Neural progenitor cell (in vitro differentiated cells): ENCODE measurements around the gene ODC1. TPM values are rescaled to one million over a fixed set of nuclear protein-coding genes. Genes with fewer than 3 reads are reported as not detected.
A peak's percentile ranks its signal among the peaks of the same experiment; 100 is the strongest.

Experiments
- DNase-seq: peaks from one replicate; pipeline ENCODE4 v3.0.0-alpha.2; 2016; ENCODE audit warnings: low spot score
- H2AFZ ChIP-seq: fragments of 200-600 bp; sonication (generic); replicated peaks from 2 replicates; pipeline ENCODE4 v1.6.1; 2016; ENCODE audit warnings: antibody characterized with exemption
- H3F3A ChIP-seq: fragments of 200-600 bp; sonication (generic); 2 replicates; pipeline ENCODE4 v1.6.1; 2016; ENCODE audit warnings: antibody characterized with exemption, low read depth
- H3K27ac ChIP-seq: fragments of 200-600 bp; sonication (generic); 2 replicates; pipeline ENCODE4 v1.5.1; 2016; ENCODE audit warnings: mild to moderate bottlenecking
- H3K27me3 ChIP-seq: fragments of 200-600 bp; sonication (generic); 2 replicates; pipeline ENCODE4 v1.6.1; 2016; ENCODE audit warnings: mild to moderate bottlenecking, moderate library complexity
- H3K36me3 ChIP-seq: fragments of 200-600 bp; sonication (generic); 2 replicates; pipeline ENCODE4 v1.5.1; 2016
- H3K4me1 ChIP-seq: fragments of 200-600 bp; sonication (generic); 2 replicates; pipeline ENCODE4 v1.6.1; 2016; ENCODE audit warnings: mixed run types
- H3K4me2 ChIP-seq: fragments of 200-600 bp; sonication (generic); 2 replicates; pipeline ENCODE4 v1.6.1; 2016
- H3K4me3 ChIP-seq: fragments of 200-600 bp; sonication (generic); 2 replicates; pipeline ENCODE4 v1.5.1; 2016
- H3K79me2 ChIP-seq: fragments of 200-600 bp; sonication (generic); 2 replicates; pipeline ENCODE4 v1.6.1; 2016; ENCODE audit warnings: low read depth
- H3K9ac ChIP-seq: fragments of 200-600 bp; sonication (generic); 2 replicates; pipeline ENCODE4 v1.6.1; 2016
- H3K9me3 ChIP-seq: fragments of 200-600 bp; sonication (generic); 2 replicates; pipeline ENCODE4 v1.5.1; 2016; ENCODE audit warnings: low read depth
- H4K20me1 ChIP-seq: fragments of 200-600 bp; sonication (generic); 2 replicates; pipeline ENCODE4 v1.6.1; 2016; ENCODE audit warnings: low read depth
- H3K27ac Mint-ChIP-seq: 3 replicates; pipeline ENCODE4 v1.8.0; 2021; ENCODE audit warnings: mixed read lengths
- H3K27me3 Mint-ChIP-seq: 2 replicates; pipeline ENCODE4 v1.8.0; 2022; ENCODE audit warnings: low read depth, mild to moderate bottlenecking, inconsistent platforms, moderate library complexity, mixed read lengths; ENCODE audit not compliant: insufficient read depth
- H3K36me3 Mint-ChIP-seq: 3 replicates; pipeline ENCODE4 v1.8.0; 2021; ENCODE audit warnings: mixed read lengths
- H3K4me1 Mint-ChIP-seq: 3 replicates; pipeline ENCODE4 v1.8.0; 2021; ENCODE audit warnings: mixed read lengths
- H3K4me3 Mint-ChIP-seq: 3 replicates; pipeline ENCODE4 v1.8.0; 2021; ENCODE audit warnings: mild to moderate bottlenecking, moderate library complexity, mixed read lengths
- H3K9me3 Mint-ChIP-seq: 3 replicates; pipeline ENCODE4 v1.8.0; 2020; ENCODE audit warnings: mixed read lengths
- CTCF ChIP-seq: fragments of 200-600 bp; sonication (generic); IDR thresholded peaks from 2 replicates; pipeline ENCODE4 v1.5.1; 2017; ENCODE audit warnings: antibody characterized with exemption, mild to moderate bottlenecking
- EZH2 ChIP-seq: fragments of 200-600 bp; sonication (generic); IDR thresholded peaks from 2 replicates; pipeline ENCODE4 v1.6.1; 2017; ENCODE audit warnings: antibody characterized with exemption, mild to moderate bottlenecking, moderate library complexity
- EZH2phosphoT487 ChIP-seq: fragments of 200-600 bp; sonication (generic); IDR thresholded peaks from 2 replicates; pipeline ENCODE4 v1.6.1; 2017; ENCODE audit warnings: antibody characterized with exemption
- total RNA-seq: library from RNA; depleted of rRNA; stranded (reverse); fragments of >200 nt; gene quantifications from 2 replicates; pipeline ENCODE4 v1.2.3, GENCODE V29; 2015; ENCODE audit warnings: low replicate concordance

ODC1 gene
- total RNA-seq, 1 donor from 2014 or later: 437 TPM

GRCh38 chr2:10428924-10429323 is 19.2 kb downstream of the ODC1 start:
- Histone ChIP-seq H3K4me3 (no peak overlapping the region), H4K20me1 (no peaks in the 10 kb centered on the region), H3K79me2 (no peaks in the 10 kb centered on the region), H3K4me1 (peaks cover 13% of the 10 kb centered on the region), H3K9ac (no peak overlapping the region), H3K27me3 (peaks cover 19% of the 10 kb centered on the region), H3K27ac (no peak overlapping the region), H3K36me3 (no peaks in the 10 kb centered on the region), H3F3A (no peaks in the 10 kb centered on the region), H3K9me3 (no peaks in the 10 kb centered on the region), H2AFZ (no peak overlapping the region), H3K4me2 (no peak overlapping the region)
- Mint-ChIP-seq H3K4me3 (no peak overlapping the region), H3K36me3 (no peaks in the 10 kb centered on the region), H3K27me3 (peaks cover 8% of the 10 kb centered on the region), H3K27ac (peak overlapping the region; percentile 72), H3K9me3 (no peaks in the 10 kb centered on the region), H3K4me1 (peaks cover 38% of the 10 kb centered on the region)
- DNase-seq: no peak
- TF ChIP-seq EZH2 (no peak), EZH2phosphoT487 (no peak), CTCF (no peak)

- no peaks in the 10 kb centered on the region for H4K20me1 ChIP-seq
- peaks cover 19% of the 10 kb centered on the region for H3K27me3 ChIP-seq
- Mint-ChIP-seq H3K27me3 (peaks cover 6% of the 10 kb centered on the region), H3K36me3 (no peaks in the 10 kb centered on the region), H3K27ac (peak overlapping the region; percentile 72), H3K4me3 (no peak overlapping the region), H3K4me1 (peaks cover 35% of the 10 kb centered on the region), H3K9me3 (no peaks in the 10 kb centered on the region)
- peaks cover 13% of the 10 kb centered on the region for H3K4me1 ChIP-seq
- no peak overlapping the region for H3K4me3 ChIP-seq
- H3K9ac ChIP-seq: no peak overlapping the region
- H3K79me2 ChIP-seq: no peaks in the 10 kb centered on the region
- no peaks in the 10 kb centered on the region for H3K9me3 ChIP-seq
- H2AFZ ChIP-seq: no peak overlapping the region
- no peak overlapping the region for H3K4me2 ChIP-seq
- DNase-seq: no peak
- no peaks in the 10 kb centered on the region for H3K36me3 ChIP-seq
- H3K27ac ChIP-seq: no peak overlapping the region
- TF ChIP-seq CTCF (no peak), EZH2 (no peak), EZH2phosphoT487 (no peak)
- H3F3A ChIP-seq: no peaks in the 10 kb centered on the region
These were observed 19.8 kb downstream of the ODC1 start for GRCh38 chr2:10428355-10428754.

- H4K20me1 ChIP-seq: no peaks in the 10 kb centered on the region
- H3K27me3 ChIP-seq: peaks cover 15% of the 10 kb centered on the region
- H3K9me3 Mint-ChIP-seq: no peaks in the 10 kb centered on the region
- H3K4me1 ChIP-seq: peaks cover 13% of the 10 kb centered on the region
- H3K9me3 ChIP-seq: no peaks in the 10 kb centered on the region
- no peaks in the 10 kb centered on the region for H3K79me2 ChIP-seq
- H3K27me3 Mint-ChIP-seq: peaks cover 3% of the 10 kb centered on the region
- H3K27ac ChIP-seq: no peak overlapping the region
- H3K4me3 Mint-ChIP-seq: peak overlapping the region; percentile 58
- no peaks in the 10 kb centered on the region for H3K36me3 ChIP-seq
- H3F3A ChIP-seq: no peaks in the 10 kb centered on the region
- H3K27ac Mint-ChIP-seq: peak overlapping the region; percentile 98
- peaks cover 31% of the 10 kb centered on the region for H3K4me1 Mint-ChIP-seq
- no peak overlapping the region for H3K9ac ChIP-seq
- no peak overlapping the region for H2AFZ ChIP-seq
- H3K4me3 ChIP-seq: no peak overlapping the region
- no peak for DNase-seq
- TF ChIP-seq EZH2 (no peak), CTCF (no peak), EZH2phosphoT487 (no peak)
- no peaks in the 10 kb centered on the region for H3K36me3 Mint-ChIP-seq
- H3K4me2 ChIP-seq: no peak overlapping the region
These were observed 20.5 kb downstream of the ODC1 start for GRCh38 chr2:10427618-10427949.
